ENCODE results near the gene INPP1.

INPP1 gene

DNA sequence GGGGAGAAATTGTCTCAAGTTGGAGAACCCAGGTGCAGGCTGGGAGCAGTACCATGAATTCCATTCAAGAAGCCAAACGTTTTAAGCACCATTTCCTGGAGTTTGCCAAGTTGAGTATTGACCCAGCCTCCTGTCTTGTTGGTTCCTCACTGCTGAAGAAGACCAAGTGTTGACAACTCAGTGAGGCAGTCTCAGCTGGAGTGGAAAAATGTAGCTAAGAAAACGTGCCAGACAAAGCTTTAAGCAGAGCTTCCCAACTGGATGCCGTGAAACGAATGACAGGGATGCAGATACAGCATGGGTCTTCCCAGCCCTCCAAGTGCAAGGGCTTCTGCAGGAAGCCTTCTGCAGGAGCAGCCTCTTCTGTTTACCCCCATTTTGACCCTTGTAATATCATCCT lies 778 bp upstream of the INPP1 start:
- no peak overlapping the region for H3K4me3 ChIP-seq (ENCODE audit: low read length)
- TF ChIP-seq CTCF (IDR thresholded peaks at IDR 0.05; ENCODE audit: insufficient read depth, low read depth, low read length, missing control alignments): no peak
- no peak for DNase-seq (ENCODE audit: low read depth)

DNA sequence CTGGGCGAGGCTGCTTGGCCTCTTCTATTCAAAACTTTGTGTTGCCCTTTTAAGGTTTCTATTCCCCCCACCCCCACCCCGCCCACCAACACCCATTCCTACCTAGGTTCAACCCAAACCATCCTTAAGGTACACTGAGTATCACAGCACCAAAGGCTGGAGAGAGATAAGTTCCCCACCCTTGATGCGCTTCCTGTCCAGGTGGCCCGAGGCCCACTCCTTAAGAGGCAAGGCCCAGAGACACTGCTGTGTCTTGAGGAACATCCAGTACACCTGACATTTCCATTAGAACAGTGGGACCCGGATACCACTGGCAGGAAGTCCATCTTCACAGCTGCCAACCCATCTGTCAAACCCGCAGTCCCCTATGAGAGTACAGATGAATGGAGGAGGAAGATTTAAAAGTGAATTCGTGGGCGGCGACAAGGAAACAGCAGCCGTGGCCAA lies 277 bp upstream of the INPP1 start:
- peak overlapping the region; percentile 57 for H3K4me3 ChIP-seq (ENCODE audit: low read length)
- DNase-seq (ENCODE audit: low read depth): no peak
- TF ChIP-seq CTCF (IDR thresholded peaks at IDR 0.05; ENCODE audit: insufficient read depth, low read depth, low read length, missing control alignments): no peak

GRCh38 chr2:190344276-190344827 lies 963 bp downstream of the INPP1 start:
- DNase-seq (ENCODE audit: low read depth): peak; percentile 34
- peak; percentile 15 for TF ChIP-seq CTCF (IDR thresholded peaks at IDR 0.05; ENCODE audit: insufficient read depth, low read depth, low read length, missing control alignments)
- H3K4me3 ChIP-seq (ENCODE audit: low read length): peak overlapping the region; percentile 57

DNA sequence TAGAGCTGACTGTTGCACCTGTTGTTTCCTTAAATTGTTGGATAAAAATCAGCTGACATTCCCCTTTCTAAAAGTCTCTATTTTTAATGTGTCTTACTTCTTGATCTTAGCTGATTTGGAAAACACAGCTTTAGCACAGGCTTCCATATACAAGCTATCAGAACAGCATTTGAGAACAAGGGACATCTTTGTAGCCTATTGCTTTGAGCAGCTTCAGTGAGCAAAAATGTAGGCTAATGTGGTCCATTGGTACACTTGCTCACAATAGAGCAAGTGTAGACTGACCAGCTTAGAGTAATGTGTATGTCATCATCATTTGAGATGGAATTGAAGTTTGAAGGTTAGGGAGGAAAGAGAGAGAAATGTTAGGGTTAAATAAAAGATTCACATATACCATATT lies 7.0 kb downstream of the INPP1 start:
- no peak overlapping the region for H3K4me3 ChIP-seq (ENCODE audit: low read length)
- no peak for DNase-seq (ENCODE audit: low read depth)
- no peak for TF ChIP-seq CTCF (IDR thresholded peaks at IDR 0.05; ENCODE audit: insufficient read depth, low read depth, low read length, missing control alignments)

GRCh38 chr2:190351955-190352354 lies 8.6 kb downstream of the INPP1 start:
- peak; percentile 12 for DNase-seq (ENCODE audit: low read depth)
- no peak for TF ChIP-seq CTCF (IDR thresholded peaks at IDR 0.05; ENCODE audit: insufficient read depth, low read depth, low read length, missing control alignments)
- H3K4me3 ChIP-seq (ENCODE audit: low read length): no peak overlapping the region

- no peak for TF ChIP-seq CTCF (IDR thresholded peaks at IDR 0.05; ENCODE audit: insufficient read depth, low read depth, low read length, missing control alignments)
- no peak overlapping the region for H3K4me3 ChIP-seq (ENCODE audit: low read length)
- peak; percentile 82 for DNase-seq (ENCODE audit: low read depth)
Measured at GRCh38 chr2:190352668-190353536, 9.5 kb downstream of the INPP1 start.

All from epithelial cell of esophagus (primary cell).